ENCODE measurements around the gene PSMC3. TPM values are rescaled to one million over a fixed set of nuclear protein-coding genes. Genes with fewer than 3 reads are reported as not detected.

PSMC3 gene
- total RNA-seq, 1 donor: 128 TPM

GRCh38 chr11:47384498-47384897, 41.7 kb downstream of the PSMC3 start:
- DNase-seq (ENCODE audit: low read depth): no peak
- TF ChIP-seq CTCF (IDR thresholded peaks at IDR 0.05; ENCODE audit: insufficient read depth, low read length): no peak
- H3K4me3 ChIP-seq (ENCODE audit: low read depth, low read length): no peak overlapping the region

GRCh38 chr11:47383071-47383470, 43.2 kb downstream of the PSMC3 start:
- no peak overlapping the region for H3K4me3 ChIP-seq (ENCODE audit: low read depth, low read length)
- no peak for TF ChIP-seq CTCF (IDR thresholded peaks at IDR 0.05; ENCODE audit: insufficient read depth, low read length)
- no peak for DNase-seq (ENCODE audit: low read depth)

GRCh38 chr11:47380078-47380477, 46.2 kb downstream of the PSMC3 start:
- no peak overlapping the region for H3K4me3 ChIP-seq (ENCODE audit: low read depth, low read length)
- DNase-seq (ENCODE audit: low read depth): no peak
- TF ChIP-seq CTCF (IDR thresholded peaks at IDR 0.05; ENCODE audit: insufficient read depth, low read length): no peak

GRCh38 chr11:47379317-47379716, 46.9 kb downstream of the PSMC3 start:
- H3K4me3 ChIP-seq (ENCODE audit: low read depth, low read length): no peak overlapping the region
- no peak for TF ChIP-seq CTCF (IDR thresholded peaks at IDR 0.05; ENCODE audit: insufficient read depth, low read length)
- no peak for DNase-seq (ENCODE audit: low read depth)

- H3K4me3 ChIP-seq (ENCODE audit: low read depth, low read length): no peak overlapping the region
- TF ChIP-seq CTCF (IDR thresholded peaks at IDR 0.05; ENCODE audit: insufficient read depth, low read length): no peak
- no peak for DNase-seq (ENCODE audit: low read depth)
Measured at GRCh38 chr11:47378836-47379170, 47.4 kb downstream of the PSMC3 start.

GRCh38 chr11:47378010-47378835, 48.0 kb downstream of the PSMC3 start, which contains the start of gene SPI1:
TSS of gene SPI1 (minus strand) at chr11:47378547. CDS start at chr11:47378353, 194 bp downstream.
- no peak for DNase-seq (ENCODE audit: low read depth)

More at GRCh38 chr11:47378010-47378835, 48.0 kb downstream of the PSMC3 start, which contains the start of gene SPI1:
- no peak within 1 kb of the TSS for H3K4me3 ChIP-seq (ENCODE audit: low read depth, low read length)
- TF ChIP-seq CTCF (IDR thresholded peaks at IDR 0.05; ENCODE audit: insufficient read depth, low read length): no peak

Data from fibroblast of the aortic adventitia (primary cell).